ENCODE data around the gene UBAC2. TPM values are rescaled to one million over a fixed set of nuclear protein-coding genes. Genes with fewer than 3 reads are reported as not detected.

UBAC2 gene
- total RNA-seq, 2 experiments from 2014 or later, result 43.4 to 44.9 TPM

DNA sequence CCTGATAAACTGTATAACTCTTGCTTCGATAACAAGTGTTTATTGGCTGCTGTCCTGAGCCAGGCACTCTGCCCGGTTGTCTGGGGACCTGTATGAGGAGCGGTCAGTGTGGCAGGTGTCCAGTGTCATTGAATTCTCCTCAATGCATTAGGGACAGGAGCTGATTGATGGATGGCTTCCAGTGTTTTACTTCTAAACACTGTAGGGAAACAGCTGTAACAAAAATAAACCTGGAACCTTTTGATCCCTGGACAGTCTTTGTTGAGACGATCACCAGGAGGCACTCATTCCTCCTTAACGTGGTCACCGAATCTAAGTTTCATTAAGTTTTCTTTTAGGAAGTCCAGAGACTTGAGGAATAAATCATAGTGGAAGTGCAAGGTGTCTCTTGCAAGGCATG, 17.9 kb downstream of the UBAC2 start:
- Mint-ChIP-seq H3K27me3 (ENCODE audit: low read depth) (no peaks in the 10 kb centered on the region), H3K4me3 (peak overlapping the region; percentile 43), H3K9me3 (no peaks in the 10 kb centered on the region), H3K27ac (peak overlapping the region; percentile 88), H3K36me3 (ENCODE audit: low read depth) (peaks cover 3% of the 10 kb centered on the region), H3K4me1 (ENCODE audit: low read depth) (peaks cover 87% of the 10 kb centered on the region)
- intact Hi-C loops (cut with micrococcal nuclease), result loop anchor here (1.0 to 5.0 kb wide), 7 partner anchors 70 to 644 kb away; no protein-coding TSS in a partner anchor
- DNase-seq, result no peak
- CTCF ChIA-PET, result interaction anchor here (0.6 to 2.9 kb wide), 12 partner anchors 12 to 169 kb away, joined by 3 to 20 read pairs (median 5); partner anchors contain the start of genes GPR18 and UBAC2

DNA sequence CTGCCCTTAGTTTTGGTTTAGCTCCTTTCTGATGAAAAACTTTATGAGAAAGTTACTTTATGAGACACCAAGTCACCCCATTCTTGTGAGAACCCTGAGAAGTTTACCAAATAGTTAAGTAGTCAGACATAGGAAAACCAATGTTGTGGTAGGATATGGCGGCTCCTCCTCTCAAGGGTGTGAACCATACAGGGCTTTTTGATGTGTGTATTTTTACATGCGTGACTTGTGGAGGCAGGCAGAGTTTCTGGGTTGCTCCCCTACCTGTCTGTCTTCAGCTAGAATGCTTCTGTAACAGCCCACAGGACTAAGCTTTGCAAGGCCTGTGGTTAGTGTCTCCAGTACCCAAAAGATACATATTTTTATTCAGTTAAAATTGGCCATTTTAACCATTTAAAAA, 18.3 kb downstream of the UBAC2 start:
- H3K4me1 Mint-ChIP-seq (ENCODE audit: low read depth), result peaks cover 89% of the 10 kb centered on the region
- H3K9me3 Mint-ChIP-seq, result no peaks in the 10 kb centered on the region
- intact Hi-C loops (cut with micrococcal nuclease), result loop anchor here (1.0 to 5.0 kb wide), 11 partner anchors 9 to 645 kb away; partner anchors contain the start of gene GPR18

GRCh38 chr13:99220199-99220935, 19.7 kb downstream of the UBAC2 start:
- Mint-ChIP-seq H3K4me1 (ENCODE audit: low read depth) (peaks cover 87% of the 10 kb centered on the region), H3K27me3 (ENCODE audit: low read depth) (no peaks in the 10 kb centered on the region), H3K4me3 (peak overlapping the region; percentile 23), H3K9me3 (no peaks in the 10 kb centered on the region), H3K27ac (peak overlapping the region; percentile 25), H3K36me3 (ENCODE audit: low read depth) (peaks cover 3% of the 10 kb centered on the region)
- peak; percentile 46 for DNase-seq
- intact Hi-C loops (cut with micrococcal nuclease), result no loop called here
- CTCF ChIA-PET, result interaction anchor here (0.7 kb wide), 1 partner anchor 217 kb away, joined by 3 read pairs; no protein-coding TSS in a partner anchor

More for the DNA sequence above, 18.3 kb downstream of the UBAC2 start:
- DNase-seq, result peak; percentile 77
- Mint-ChIP-seq H3K4me3 (peak overlapping the region; percentile 43), H3K27ac (peak overlapping the region; percentile 88), H3K27me3 (ENCODE audit: low read depth) (no peaks in the 10 kb centered on the region), H3K36me3 (ENCODE audit: low read depth) (peaks cover 3% of the 10 kb centered on the region)
- CTCF ChIA-PET, result interaction anchor here (0.9 to 2.9 kb wide), 9 partner anchors 11 to 47 kb away, joined by 3 to 20 read pairs (median 5); partner anchors contain the start of genes GPR18 and UBAC2

- no peaks in the 10 kb centered on the region for H3K9me3 Mint-ChIP-seq
- no peaks in the 10 kb centered on the region for H3K36me3 Mint-ChIP-seq (ENCODE audit: low read depth)
- DNase-seq, result no peak
- peak overlapping the region; percentile 1 for H3K4me3 Mint-ChIP-seq
- H3K27ac Mint-ChIP-seq, result peak overlapping the region; percentile 74
- H3K27me3 Mint-ChIP-seq (ENCODE audit: low read depth), result no peaks in the 10 kb centered on the region
- intact Hi-C loops (cut with micrococcal nuclease), result no loop called here
- CTCF ChIA-PET, result interaction anchor here (1.0 to 1.2 kb wide), 3 partner anchors 15 to 104 kb away, joined by 3 to 5 read pairs (median 3); partner anchors contain the start of gene GPR18
- peaks cover 89% of the 10 kb centered on the region for H3K4me1 Mint-ChIP-seq (ENCODE audit: low read depth)
Measured at GRCh38 chr13:99221567-99222239, 21.0 kb downstream of the UBAC2 start.

GRCh38 chr13:99223587-99223986, 22.9 kb downstream of the UBAC2 start:
- CTCF ChIA-PET, result interaction anchor here (0.8 to 1.9 kb wide), 3 partner anchors 14 to 47 kb away, joined by 3 to 8 read pairs (median 6); no protein-coding TSS in a partner anchor

DNA sequence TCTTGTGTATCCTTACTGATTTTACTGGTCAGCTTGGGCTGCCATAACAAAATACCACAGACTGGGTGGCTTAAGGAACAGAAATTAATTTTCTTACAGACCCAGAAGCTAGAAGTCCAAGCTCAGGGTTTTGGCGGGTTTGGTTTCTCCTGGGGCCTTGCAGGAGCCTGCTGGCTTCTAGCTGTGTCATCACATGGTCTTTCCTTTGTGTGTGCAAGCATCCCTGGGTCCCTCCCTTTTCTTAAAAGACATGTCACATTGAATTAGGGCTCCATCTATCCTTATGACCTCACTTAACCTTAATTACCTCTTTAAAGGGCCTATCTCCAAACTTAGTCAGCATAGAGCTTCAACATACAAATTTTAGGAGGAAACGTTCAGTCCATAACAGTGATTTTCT, 23.4 kb downstream of the UBAC2 start:
- intact Hi-C loops (cut with micrococcal nuclease), result no loop called here
- peaks cover 84% of the 10 kb centered on the region for H3K4me1 Mint-ChIP-seq (ENCODE audit: low read depth)
- no peak overlapping the region for H3K4me3 Mint-ChIP-seq
- peak overlapping the region; percentile 51 for H3K27ac Mint-ChIP-seq
- CTCF ChIA-PET, result interaction anchor here (0.8 to 1.9 kb wide), 3 partner anchors 14 to 47 kb away, joined by 3 to 8 read pairs (median 6); no protein-coding TSS in a partner anchor
- no peaks in the 10 kb centered on the region for H3K27me3 Mint-ChIP-seq (ENCODE audit: low read depth)
- peak; percentile 33 for DNase-seq
- H3K9me3 Mint-ChIP-seq, result no peaks in the 10 kb centered on the region
- H3K36me3 Mint-ChIP-seq (ENCODE audit: low read depth), result no peaks in the 10 kb centered on the region

More at GRCh38 chr13:99223587-99223986, 22.9 kb downstream of the UBAC2 start:
- H3K27me3 Mint-ChIP-seq (ENCODE audit: low read depth), result no peaks in the 10 kb centered on the region
- peaks cover 84% of the 10 kb centered on the region for H3K4me1 Mint-ChIP-seq (ENCODE audit: low read depth)
- intact Hi-C loops (cut with micrococcal nuclease), result no loop called here
- H3K27ac Mint-ChIP-seq, result peak overlapping the region; percentile 51
- H3K36me3 Mint-ChIP-seq (ENCODE audit: low read depth), result no peaks in the 10 kb centered on the region
- DNase-seq, result no peak
- no peaks in the 10 kb centered on the region for H3K9me3 Mint-ChIP-seq
- no peak overlapping the region for H3K4me3 Mint-ChIP-seq

GRCh38 chr13:99225078-99225477, 24.4 kb downstream of the UBAC2 start:
- no peaks in the 10 kb centered on the region for H3K36me3 Mint-ChIP-seq (ENCODE audit: low read depth)
- H3K4me1 Mint-ChIP-seq (ENCODE audit: low read depth), result peaks cover 86% of the 10 kb centered on the region
- CTCF ChIA-PET, result no interaction called here
- no peak overlapping the region for H3K4me3 Mint-ChIP-seq
- H3K9me3 Mint-ChIP-seq, result no peaks in the 10 kb centered on the region
- DNase-seq, result no peak
- H3K27ac Mint-ChIP-seq, result peak overlapping the region; percentile 24
- no peaks in the 10 kb centered on the region for H3K27me3 Mint-ChIP-seq (ENCODE audit: low read depth)
- intact Hi-C loops (cut with micrococcal nuclease), result no loop called here

GRCh38 chr13:99226513-99226912, 25.9 kb downstream of the UBAC2 start:
- no peak for DNase-seq
- Mint-ChIP-seq H3K9me3 (no peaks in the 10 kb centered on the region), H3K27me3 (ENCODE audit: low read depth) (no peaks in the 10 kb centered on the region), H3K27ac (peak overlapping the region; percentile 44), H3K4me3 (no peak overlapping the region), H3K36me3 (ENCODE audit: low read depth) (no peaks in the 10 kb centered on the region), H3K4me1 (ENCODE audit: low read depth) (peaks cover 87% of the 10 kb centered on the region)
- CTCF ChIA-PET, result no interaction called here
- intact Hi-C loops (cut with micrococcal nuclease), result no loop called here

DNA sequence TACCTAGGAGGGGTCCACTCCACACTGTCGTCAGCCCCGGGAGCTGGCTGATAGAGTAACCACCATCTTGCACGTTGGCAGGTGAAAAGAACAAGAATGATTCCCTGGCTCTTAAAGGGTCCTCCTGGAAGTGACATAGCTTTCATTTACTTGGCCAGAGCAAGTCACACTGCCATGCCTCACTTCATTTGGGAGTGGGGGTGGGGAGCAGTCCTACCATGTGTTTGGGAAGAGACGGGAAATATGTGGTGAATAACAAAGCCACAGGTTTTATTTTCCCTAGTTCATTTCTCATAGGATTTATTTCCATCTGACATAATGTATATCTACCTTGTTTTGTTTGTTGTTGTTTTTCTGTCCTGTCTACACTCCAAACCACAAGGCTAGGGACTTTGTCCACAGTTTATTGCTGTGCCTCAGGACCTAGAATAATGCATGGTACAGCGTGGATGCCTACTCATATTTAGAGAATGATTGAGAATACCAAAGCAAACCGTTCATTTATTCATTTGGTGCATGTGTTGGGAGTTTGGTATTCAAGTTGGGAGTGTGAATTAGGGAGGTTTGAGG, 26.8 kb downstream of the UBAC2 start:
- CTCF ChIA-PET, result interaction anchor here (0.6 to 0.9 kb wide), 3 partner anchors 31 to 38 kb away, joined by 3 to 5 read pairs (median 5); partner anchors contain the start of gene GPR18
- no peaks in the 10 kb centered on the region for H3K27me3 Mint-ChIP-seq (ENCODE audit: low read depth)
- H3K4me3 Mint-ChIP-seq, result no peak overlapping the region
- peaks cover 83% of the 10 kb centered on the region for H3K4me1 Mint-ChIP-seq (ENCODE audit: low read depth)
- H3K9me3 Mint-ChIP-seq, result no peaks in the 10 kb centered on the region
- no peaks in the 10 kb centered on the region for H3K36me3 Mint-ChIP-seq (ENCODE audit: low read depth)
- no peak for DNase-seq
- H3K27ac Mint-ChIP-seq, result peak overlapping the region; percentile 10
- intact Hi-C loops (cut with micrococcal nuclease), result no loop called here

GRCh38 chr13:99227909-99228688, 27.4 kb downstream of the UBAC2 start:
- H3K4me3 Mint-ChIP-seq, result no peak overlapping the region
- peak overlapping the region; percentile 37 for H3K27ac Mint-ChIP-seq
- DNase-seq, result peak; percentile 47
- no peaks in the 10 kb centered on the region for H3K27me3 Mint-ChIP-seq (ENCODE audit: low read depth)
- peaks cover 79% of the 10 kb centered on the region for H3K4me1 Mint-ChIP-seq (ENCODE audit: low read depth)
- H3K9me3 Mint-ChIP-seq, result no peaks in the 10 kb centered on the region
- intact Hi-C loops (cut with micrococcal nuclease), result loop anchor here (1.0 kb wide), 3 partner anchors 9 to 23 kb away; no protein-coding TSS in a partner anchor
- H3K36me3 Mint-ChIP-seq (ENCODE audit: low read depth), result no peaks in the 10 kb centered on the region
- CTCF ChIA-PET, result interaction anchor here (0.6 to 0.9 kb wide), 3 partner anchors 30 to 37 kb away, joined by 3 to 5 read pairs (median 5); partner anchors contain the start of gene GPR18
